Neural progenitor cell (in vitro differentiated cells): Measurements from ENCODE around the gene CDH23.

Source experiments
- EZH2phosphoT487 ChIP-seq: fragments of 200-600 bp; sonication (generic); IDR thresholded peaks from 2 replicates; pipeline ENCODE4 v1.6.1; 2017; ENCODE audit warnings: antibody characterized with exemption
- TF ChIP-seq, protein P1 (sequence below): fragments of 200-600 bp; sonication (generic); IDR thresholded peaks from 2 replicates; pipeline ENCODE4 v1.5.1; 2017; ENCODE audit warnings: antibody characterized with exemption, mild to moderate bottlenecking

DNA sequence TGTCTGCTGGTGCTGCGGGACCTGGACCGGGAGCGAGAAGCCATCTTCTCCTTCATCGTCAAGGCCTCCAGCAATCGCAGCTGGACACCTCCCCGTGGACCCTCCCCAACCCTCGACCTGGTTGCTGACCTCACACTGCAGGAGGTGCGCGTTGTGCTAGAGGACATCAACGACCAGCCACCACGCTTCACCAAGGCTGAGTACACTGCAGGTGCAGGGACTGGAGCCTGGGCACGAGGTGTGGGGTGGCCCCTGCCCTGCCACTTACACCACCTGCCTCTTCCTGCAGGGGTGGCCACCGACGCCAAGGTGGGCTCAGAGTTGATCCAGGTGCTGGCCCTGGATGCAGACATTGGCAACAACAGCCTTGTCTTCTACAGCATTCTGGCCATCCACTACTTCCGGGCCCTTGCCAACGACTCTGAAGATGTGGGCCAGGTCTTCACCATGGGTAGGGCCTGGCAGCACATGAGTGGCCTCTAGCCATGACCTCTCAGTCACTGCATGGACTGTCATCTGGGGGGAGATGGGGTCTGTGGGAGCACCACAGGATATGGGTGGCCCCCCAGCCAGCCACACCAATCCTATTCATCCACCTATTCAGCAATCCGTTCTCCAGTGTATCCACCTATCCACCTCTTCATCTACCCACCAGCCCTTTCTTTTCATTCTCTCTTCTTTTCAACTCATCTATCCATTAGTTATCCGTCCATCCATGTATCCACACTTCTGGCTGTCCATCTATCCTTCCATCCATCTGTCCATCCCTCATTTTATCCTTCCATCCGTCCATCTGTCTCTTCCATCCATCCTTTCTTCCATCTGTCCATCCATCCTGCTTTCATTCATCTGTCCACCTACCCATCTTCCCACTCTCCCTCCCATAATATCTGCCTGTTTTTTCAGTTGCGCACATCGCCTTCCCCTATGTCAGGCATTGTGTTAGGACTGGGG is 411.1 kb downstream of the CDH23 start:
- TF ChIP-seq, protein P1, sequence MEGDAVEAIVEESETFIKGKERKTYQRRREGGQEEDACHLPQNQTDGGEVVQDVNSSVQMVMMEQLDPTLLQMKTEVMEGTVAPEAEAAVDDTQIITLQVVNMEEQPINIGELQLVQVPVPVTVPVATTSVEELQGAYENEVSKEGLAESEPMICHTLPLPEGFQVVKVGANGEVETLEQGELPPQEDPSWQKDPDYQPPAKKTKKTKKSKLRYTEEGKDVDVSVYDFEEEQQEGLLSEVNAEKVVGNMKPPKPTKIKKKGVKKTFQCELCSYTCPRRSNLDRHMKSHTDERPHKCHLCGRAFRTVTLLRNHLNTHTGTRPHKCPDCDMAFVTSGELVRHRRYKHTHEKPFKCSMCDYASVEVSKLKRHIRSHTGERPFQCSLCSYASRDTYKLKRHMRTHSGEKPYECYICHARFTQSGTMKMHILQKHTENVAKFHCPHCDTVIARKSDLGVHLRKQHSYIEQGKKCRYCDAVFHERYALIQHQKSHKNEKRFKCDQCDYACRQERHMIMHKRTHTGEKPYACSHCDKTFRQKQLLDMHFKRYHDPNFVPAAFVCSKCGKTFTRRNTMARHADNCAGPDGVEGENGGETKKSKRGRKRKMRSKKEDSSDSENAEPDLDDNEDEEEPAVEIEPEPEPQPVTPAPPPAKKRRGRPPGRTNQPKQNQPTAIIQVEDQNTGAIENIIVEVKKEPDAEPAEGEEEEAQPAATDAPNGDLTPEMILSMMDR: no peak
- no peak for TF ChIP-seq EZH2phosphoT487
